NCI-H1417 (cell line): Measurements from ENCODE around the gene ZNF74.
"Not testable (repeated sequence)": the region's sequence is repeated elsewhere in the genome, so short reads cannot be mapped to it uniquely, and the experiment has no call there.

Experiments used
- DNase-seq, 3 experiments: peaks; one replicate each; lab custom pipeline; 2025; lab: John Stamatoyannopoulos, UW

The ZNF74 gene

GRCh38 chr22:20393705-20394476 is at the start of gene ZNF74:
Gene ZNF74 (plus strand): TSS chr22:20394151. CDS start chr22:20394629, 478 bp downstream.
- DNase-seq, result peak; percentile 82 to 91 (median 85)

GRCh38 chr22:20346553-20346952 is 47.4 kb upstream of the ZNF74 start:
- not testable (repeated sequence) for DNase-seq

- not testable (repeated sequence) for DNase-seq
Observed at GRCh38 chr22:20352536-20352935, 41.4 kb upstream of the ZNF74 start.

- no peak for DNase-seq
Observed at GRCh38 chr22:20354238-20354975, 39.5 kb upstream of the ZNF74 start.

GRCh38 chr22:20355939-20356636 is 37.9 kb upstream of the ZNF74 start:
- not testable (repeated sequence) for DNase-seq

- not testable (repeated sequence) for DNase-seq
Observed at GRCh38 chr22:20356906-20357305, 37.0 kb upstream of the ZNF74 start.

GRCh38 chr22:20357967-20358366 is 36.0 kb upstream of the ZNF74 start:
- DNase-seq, result not testable (repeated sequence)

GRCh38 chr22:20358503-20359239 is 35.3 kb upstream of the ZNF74 start:
- not testable (repeated sequence) for DNase-seq

- DNase-seq, result not testable (repeated sequence)
Observed at GRCh38 chr22:20360261-20360660, 33.7 kb upstream of the ZNF74 start.

GRCh38 chr22:20360866-20361751 is 32.8 kb upstream of the ZNF74 start:
- DNase-seq, result not testable (repeated sequence)

- not testable (repeated sequence) for DNase-seq
Observed at GRCh38 chr22:20361752-20362229, 32.2 kb upstream of the ZNF74 start.

GRCh38 chr22:20362403-20362802 is 31.5 kb upstream of the ZNF74 start:
- DNase-seq, result not testable (repeated sequence)

GRCh38 chr22:20364335-20365260 is 29.4 kb upstream of the ZNF74 start:
- DNase-seq, result not testable (repeated sequence)

- DNase-seq, result not testable (repeated sequence)
Observed at GRCh38 chr22:20366841-20367240, 27.1 kb upstream of the ZNF74 start.

GRCh38 chr22:20368875-20369274 is 25.1 kb upstream of the ZNF74 start:
- DNase-seq, result not testable (repeated sequence)

GRCh38 chr22:20371687-20372086 is 22.3 kb upstream of the ZNF74 start:
- peak in 1 of 3 experiments; percentile 5 for DNase-seq

- peak; percentile 49 to 81 (median 59) for DNase-seq
Observed at GRCh38 chr22:20372406-20372854, 21.5 kb upstream of the ZNF74 start.

GRCh38 chr22:20373195-20373706 is 20.7 kb upstream of the ZNF74 start:
- peak; percentile 3 to 52 (median 17) for DNase-seq

- not testable (repeated sequence) for DNase-seq
Observed at GRCh38 chr22:20374130-20374529, 19.8 kb upstream of the ZNF74 start.
